Effector CD4-positive, alpha-beta T cell (primary cell): ENCODE data around the gene MAL.

Experiments
- DNase-seq: peaks from one replicate; pipeline ENCODE4 v3.0.0-alpha.2; 2020

Gene MAL

GRCh38 chr2:94996305-94997100 lies 29.0 kb upstream of the MAL start:
- no peak for DNase-seq

- DNase-seq = no peak
These were observed 27.3 kb upstream of the MAL start for GRCh38 chr2:94997981-94998930.

- no peak for DNase-seq
These were observed 26.1 kb upstream of the MAL start for GRCh38 chr2:94999431-94999883.

- DNase-seq = no peak
These were observed 24.4 kb upstream of the MAL start for GRCh38 chr2:95001051-95001562.

- DNase-seq = no peak
These were observed 23.8 kb upstream of the MAL start for GRCh38 chr2:95001701-95002100.

GRCh38 chr2:95002498-95002897 lies 23.0 kb upstream of the MAL start:
- no peak for DNase-seq

GRCh38 chr2:95004287-95004686 lies 21.2 kb upstream of the MAL start:
- DNase-seq = no peak

- no peak for DNase-seq
These were observed 20.8 kb upstream of the MAL start for GRCh38 chr2:95004711-95005110.

- DNase-seq = no peak
These were observed 19.8 kb upstream of the MAL start for GRCh38 chr2:95005726-95006125.

GRCh38 chr2:95006588-95006987 lies 18.9 kb upstream of the MAL start:
- no peak for DNase-seq

GRCh38 chr2:95007031-95007609 lies 18.4 kb upstream of the MAL start:
- DNase-seq = no peak

- DNase-seq = no peak
These were observed 17.7 kb upstream of the MAL start for GRCh38 chr2:95007822-95008221.

GRCh38 chr2:95008306-95008705 lies 17.2 kb upstream of the MAL start:
- no peak for DNase-seq

GRCh38 chr2:95008996-95009395 lies 16.5 kb upstream of the MAL start:
- DNase-seq = no peak

- no peak for DNase-seq
These were observed 16.1 kb upstream of the MAL start for GRCh38 chr2:95009412-95009811.

- no peak for DNase-seq
These were observed 15.4 kb upstream of the MAL start for GRCh38 chr2:95010126-95010525.

GRCh38 chr2:95010718-95011117 lies 14.8 kb upstream of the MAL start:
- no peak for DNase-seq

- no peak for DNase-seq
These were observed 12.5 kb upstream of the MAL start for GRCh38 chr2:95012881-95013550.

- DNase-seq = no peak
These were observed 11.8 kb upstream of the MAL start for GRCh38 chr2:95013726-95014125.

GRCh38 chr2:95014126-95014708 lies 11.3 kb upstream of the MAL start:
- no peak for DNase-seq

- no peak for DNase-seq
These were observed 10.1 kb upstream of the MAL start for GRCh38 chr2:95015261-95015912.

GRCh38 chr2:95016616-95017015 lies 8.9 kb upstream of the MAL start:
- DNase-seq = no peak
